Gastroesophageal sphincter (tissue), 4 donors: ENCODE data around the gene KRTAP19-8. TPM values are rescaled to one million over a fixed set of nuclear protein-coding genes. Genes with fewer than 3 reads are reported as not detected.

Source experiments
- ATAC-seq: fragments of 150-250 bp; one replicate; pipeline ENCODE4 v1.9.1; 2016; ENCODE audit warnings: mild to moderate bottlenecking, moderate library complexity
- H3K27ac ChIP-seq, 4 donors: fragments of 200-600 bp; sonication (generic) in 3 of 4; 1 replicate in 3 of 4; 2 replicates in 1 of 4; pipeline ENCODE4 v1.5.1; 2016 to 2019
- H3K27me3 ChIP-seq: fragments of 200-600 bp; sonication (generic); one replicate; pipeline ENCODE4 v1.5.1; 2019
- H3K36me3 ChIP-seq, 2 donors: fragments of 200-600 bp; sonication (generic); one replicate each; pipeline ENCODE4 v1.5.1; 2019; ENCODE audit warnings: control low read depth in 1 of 2
- H3K4me1 ChIP-seq, 3 donors: fragments of 200-600 bp; sonication (generic); 1 replicate in 2 of 3; 2 replicates in 1 of 3; pipeline ENCODE4 v1.5.1; 2016 to 2019; ENCODE audit warnings: control low read depth in 2 of 3
- H3K4me3 ChIP-seq, 2 donors: fragments of 200-600 bp; sonication (generic); one replicate each; pipeline ENCODE4 v1.5.1; 2019; ENCODE audit warnings: mild to moderate bottlenecking in 1 of 2, moderate library complexity in 1 of 2
- H3K9me3 ChIP-seq, 3 donors: fragments of 200-600 bp; sonication (generic); one replicate each; pipeline ENCODE4 v1.5.1; 2017 to 2019; ENCODE audit warnings: control low read depth in 2 of 3
- EP300 ChIP-seq: sonication (generic); formaldehyde crosslinking; IDR thresholded peaks from one replicate; pipeline ENCODE4 v1.6.1; 2017; ENCODE audit warnings: antibody characterized with exemption, mild to moderate bottlenecking
- POLR2A ChIP-seq, 2 donors: fragments of 450-650 bp; IDR thresholded peaks; one replicate each; pipeline ENCODE4 v1.6.1; 2017; ENCODE audit warnings: antibody characterized with exemption in 2 of 2, mild to moderate bottlenecking in 2 of 2, moderate library complexity in 1 of 2
- POLR2AphosphoS5 ChIP-seq: sonication (generic); formaldehyde crosslinking; IDR thresholded peaks from one replicate; pipeline ENCODE4 v1.6.1; 2017; ENCODE audit warnings: antibody characterized with exemption
- WGBS, 2 donors: methylation state at CpG; one replicate each; pipeline ENCODE4 v1.1.5; 2018; ENCODE audit warnings: low coverage in 1 of 2; 5-methylcytosine and 5-hydroxymethylcytosine counted together
- total RNA-seq, 4 donors: library from RNA; depleted of rRNA; stranded (reverse); fragments of >200 nt; gene quantifications; one replicate each; pipeline ENCODE4 v1.1.0, GENCODE V29; 2016
- TF ChIP-seq, protein P1 (sequence below), 4 experiments: fragments of 200-600 bp in 2 of 4; fragments of 450-650 bp in 2 of 4; sonication (generic) in 1 of 4; IDR thresholded peaks; one replicate each; pipeline ENCODE4 v1.5.1; 2017 to 2019; ENCODE audit warnings: antibody characterized with exemption in 4 of 4, mild to moderate bottlenecking in 2 of 4, moderate library complexity in 2 of 4

Gene KRTAP19-8
- total RNA-seq, 4 donors from 2014 or later, result not detected

DNA sequence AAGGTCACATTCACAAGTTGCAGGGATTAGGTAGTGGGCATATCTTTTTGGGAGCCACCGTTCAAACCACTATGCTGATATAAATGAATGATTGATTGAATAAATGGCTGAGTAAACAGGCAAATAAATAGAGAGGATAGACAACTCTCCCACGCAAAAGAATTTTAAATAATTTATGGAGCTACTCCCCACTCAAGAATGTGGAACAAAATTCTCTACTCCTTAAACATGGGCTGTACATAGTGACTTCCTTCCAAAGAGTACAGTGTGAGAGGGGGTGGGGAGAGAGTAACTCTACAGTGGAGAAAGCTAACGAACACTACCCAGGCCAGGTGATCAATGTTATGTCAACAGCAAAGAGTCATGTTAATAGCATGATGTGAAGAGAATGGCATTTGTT lies 40.7 kb downstream of the KRTAP19-8 start:
- Histone ChIP-seq H3K27me3 (no peaks in the 10 kb centered on the region), H3K4me3 (no peak overlapping the region), H3K4me1 (no peaks in the 10 kb centered on the region), H3K27ac (no peak overlapping the region), H3K36me3 (no peaks in the 10 kb centered on the region), H3K9me3 (no peaks in the 10 kb centered on the region)
- no peak for ATAC-seq
- WGBS, 2 donors, result 42 to 50% methylated on average over 2 to 3 of the region's 3 CpGs
- TF ChIP-seq POLR2A (IDR thresholded peaks at IDR 0.05), result no peak
- no peak for TF ChIP-seq POLR2AphosphoS5
- TF ChIP-seq EP300, result no peak
- TF ChIP-seq, protein P1, sequence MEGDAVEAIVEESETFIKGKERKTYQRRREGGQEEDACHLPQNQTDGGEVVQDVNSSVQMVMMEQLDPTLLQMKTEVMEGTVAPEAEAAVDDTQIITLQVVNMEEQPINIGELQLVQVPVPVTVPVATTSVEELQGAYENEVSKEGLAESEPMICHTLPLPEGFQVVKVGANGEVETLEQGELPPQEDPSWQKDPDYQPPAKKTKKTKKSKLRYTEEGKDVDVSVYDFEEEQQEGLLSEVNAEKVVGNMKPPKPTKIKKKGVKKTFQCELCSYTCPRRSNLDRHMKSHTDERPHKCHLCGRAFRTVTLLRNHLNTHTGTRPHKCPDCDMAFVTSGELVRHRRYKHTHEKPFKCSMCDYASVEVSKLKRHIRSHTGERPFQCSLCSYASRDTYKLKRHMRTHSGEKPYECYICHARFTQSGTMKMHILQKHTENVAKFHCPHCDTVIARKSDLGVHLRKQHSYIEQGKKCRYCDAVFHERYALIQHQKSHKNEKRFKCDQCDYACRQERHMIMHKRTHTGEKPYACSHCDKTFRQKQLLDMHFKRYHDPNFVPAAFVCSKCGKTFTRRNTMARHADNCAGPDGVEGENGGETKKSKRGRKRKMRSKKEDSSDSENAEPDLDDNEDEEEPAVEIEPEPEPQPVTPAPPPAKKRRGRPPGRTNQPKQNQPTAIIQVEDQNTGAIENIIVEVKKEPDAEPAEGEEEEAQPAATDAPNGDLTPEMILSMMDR (IDR thresholded peaks at IDR 0.05), result no peak

DNA sequence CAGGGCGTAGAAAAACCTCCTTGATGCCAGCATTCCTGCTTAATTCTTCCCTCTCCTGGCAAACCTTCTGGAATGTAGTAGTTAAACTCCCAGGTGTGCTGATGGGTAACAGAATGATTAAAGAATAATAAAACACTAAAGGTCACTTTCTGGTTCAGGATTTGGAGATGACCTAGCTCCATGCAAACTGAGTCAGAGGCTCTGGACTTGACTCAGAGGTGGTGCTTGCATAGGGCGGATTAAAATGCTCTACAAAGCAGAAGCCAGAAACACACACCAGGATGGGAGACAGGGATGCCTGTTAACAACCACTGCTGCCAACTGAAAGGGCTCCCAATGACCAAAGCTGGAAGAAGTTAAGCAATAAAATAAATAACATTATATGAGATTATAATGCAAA lies 41.5 kb downstream of the KRTAP19-8 start:
- H3K4me3 ChIP-seq, result no peak overlapping the region
- WGBS, 2 donors, result 20 to 61% methylated on average over 1 to 2 of the region's 2 CpGs
- H3K27me3 ChIP-seq, result no peaks in the 10 kb centered on the region
- no peak for ATAC-seq
- no peaks in the 10 kb centered on the region for H3K9me3 ChIP-seq
- H3K4me1 ChIP-seq, result no peaks in the 10 kb centered on the region
- H3K27ac ChIP-seq, result no peak overlapping the region
- no peaks in the 10 kb centered on the region for H3K36me3 ChIP-seq
- TF ChIP-seq, protein P1 (IDR thresholded peaks at IDR 0.05), result no peak
- TF ChIP-seq POLR2AphosphoS5 (no peak), POLR2A (IDR thresholded peaks at IDR 0.05) (no peak), EP300 (no peak)

DNA sequence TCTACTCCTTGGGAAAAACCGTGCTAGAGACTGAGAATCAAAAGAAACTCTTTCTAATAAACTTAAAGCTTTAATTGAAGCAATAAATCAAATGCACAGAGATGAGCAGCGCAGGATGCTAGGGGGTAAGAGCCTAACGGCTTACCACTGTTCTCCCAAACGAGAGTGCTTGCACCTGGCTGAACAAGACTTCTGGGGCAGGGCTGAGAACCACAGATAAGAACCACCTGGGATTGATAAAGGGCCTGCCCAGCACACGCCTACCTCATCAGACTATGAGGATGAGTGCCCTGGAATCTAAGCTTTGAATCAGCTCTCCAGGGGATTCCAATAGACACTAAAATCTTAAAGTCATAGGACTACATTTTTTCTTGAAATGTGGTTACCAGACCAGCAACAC lies 43.3 kb downstream of the KRTAP19-8 start:
- no peak for ATAC-seq
- no peaks in the 10 kb centered on the region for H3K27me3 ChIP-seq
- TF ChIP-seq EP300 (no peak), POLR2AphosphoS5 (no peak), POLR2A (IDR thresholded peaks at IDR 0.05) (no peak)
- TF ChIP-seq, protein P1 (IDR thresholded peaks at IDR 0.05), result no peak
- WGBS, 2 donors, result 37 to 67% methylated on average over 1 to 4 of the region's 5 CpGs
- no peaks in the 10 kb centered on the region for H3K36me3 ChIP-seq
- no peaks in the 10 kb centered on the region for H3K4me1 ChIP-seq
- no peaks in the 10 kb centered on the region for H3K9me3 ChIP-seq
- no peak overlapping the region for H3K27ac ChIP-seq
- no peak overlapping the region for H3K4me3 ChIP-seq

DNA sequence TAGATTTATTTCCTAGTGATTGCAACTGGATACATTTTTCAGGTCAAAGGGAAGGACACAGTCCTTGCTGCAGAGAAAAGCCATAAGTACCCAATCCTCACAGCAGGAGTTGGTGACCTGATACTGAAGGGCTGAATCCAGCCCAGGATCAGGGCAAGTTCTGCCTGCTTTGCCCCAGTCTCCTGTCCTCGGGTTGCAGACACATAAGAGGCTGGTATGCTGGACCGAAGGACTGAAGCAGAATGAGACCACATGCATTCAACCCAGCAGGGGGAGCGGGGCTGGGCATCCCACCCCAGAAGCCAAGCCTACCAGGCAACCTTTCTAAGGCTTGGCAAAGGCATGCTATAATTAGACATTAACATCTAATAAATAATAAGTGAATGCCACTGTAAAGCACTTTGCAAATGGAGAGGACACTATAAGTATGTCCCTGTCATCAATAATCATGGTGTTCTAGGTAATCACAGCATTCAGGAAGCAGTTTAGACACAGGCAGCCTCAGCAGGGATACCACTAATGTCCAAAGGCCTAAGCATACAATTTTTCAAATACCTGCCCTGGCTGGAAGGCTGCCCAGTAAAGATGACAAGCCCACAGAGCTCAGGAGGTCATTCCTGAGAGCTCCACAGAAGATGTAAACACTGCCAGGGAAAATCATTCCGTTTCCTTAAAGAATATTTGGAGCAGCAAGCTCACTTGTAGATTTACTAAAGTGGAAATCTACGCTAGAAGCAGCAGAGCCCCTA lies 47.6 kb downstream of the KRTAP19-8 start:
- Histone ChIP-seq H3K27me3 (no peaks in the 10 kb centered on the region), H3K4me3 (no peak overlapping the region), H3K4me1 (peaks cover 0 to 6% (median 0%) of the 10 kb centered on the region in 3 donors), H3K27ac (no peak overlapping the region), H3K36me3 (no peaks in the 10 kb centered on the region), H3K9me3 (no peaks in the 10 kb centered on the region)
- ATAC-seq, result no peak
- WGBS, 2 donors, result 67 to 68% methylated on average over 3 of the region's 5 CpGs
- no peak for TF ChIP-seq POLR2A (IDR thresholded peaks at IDR 0.05)
- no peak for TF ChIP-seq POLR2AphosphoS5
- TF ChIP-seq EP300, result no peak
- TF ChIP-seq, protein P1 (IDR thresholded peaks at IDR 0.05), result no peak

DNA sequence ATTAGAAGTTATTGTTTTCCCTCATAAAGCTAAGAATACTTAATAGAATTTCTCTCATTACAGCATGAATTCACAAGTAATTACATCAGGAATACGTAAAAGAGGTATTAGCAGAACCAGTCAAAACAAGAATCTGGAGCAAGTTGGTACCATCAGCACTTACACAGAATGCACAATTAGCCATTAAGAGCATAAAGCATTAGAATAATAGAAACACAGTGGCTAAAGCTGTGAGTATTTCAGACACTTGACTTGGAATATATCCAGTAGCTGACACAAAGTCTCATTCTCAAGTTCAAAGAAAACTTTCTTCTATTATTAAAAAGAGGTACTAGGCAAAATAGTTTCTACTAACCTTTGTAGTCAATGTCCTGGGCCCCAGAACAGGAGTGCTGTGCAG lies 49.6 kb downstream of the KRTAP19-8 start:
- TF ChIP-seq, protein P1 (IDR thresholded peaks at IDR 0.05), result no peak
- TF ChIP-seq POLR2A (IDR thresholded peaks at IDR 0.05), result no peak
- Histone ChIP-seq H3K27me3 (no peaks in the 10 kb centered on the region), H3K36me3 (no peaks in the 10 kb centered on the region), H3K4me1 (peaks cover 0 to 6% (median 0%) of the 10 kb centered on the region in 3 donors), H3K27ac (no peak overlapping the region), H3K4me3 (no peak overlapping the region), H3K9me3 (no peaks in the 10 kb centered on the region)
- no peak for ATAC-seq
- 42 to 64% methylated on average over 1 of the region's 1 CpG for WGBS, 2 donors
